Kidney capillary endothelial cell (primary cell): ENCODE measurements around the gene VEGFA.

Experiments used
- DNase-seq: peaks from one replicate; pipeline ENCODE4 v3.0.0-alpha.2; 2018; ENCODE audit warnings: low spot score

VEGFA gene

DNA sequence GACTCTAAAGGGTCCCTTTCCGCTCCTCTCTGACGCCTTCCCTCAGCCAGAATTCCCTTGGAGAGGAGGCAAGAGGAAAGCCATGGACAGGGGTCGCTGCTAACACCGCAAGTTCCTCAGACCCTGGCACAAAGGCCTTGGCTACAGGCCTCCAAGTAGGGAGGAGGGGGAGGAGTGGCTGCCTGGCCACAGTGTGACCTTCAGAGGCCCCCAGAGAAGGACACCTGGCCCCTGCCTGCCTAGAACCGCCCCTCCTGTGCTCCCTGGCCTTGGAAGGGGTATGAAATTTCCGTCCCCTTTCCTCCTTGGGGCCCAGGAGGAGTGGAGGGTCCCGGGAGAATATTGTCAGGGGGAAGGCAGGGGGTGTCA is 2.7 kb downstream of the VEGFA start:
- DNase-seq = no peak

GRCh38 chr6:43773050-43773979 is 3.3 kb downstream of the VEGFA start:
- DNase-seq = no peak

DNA sequence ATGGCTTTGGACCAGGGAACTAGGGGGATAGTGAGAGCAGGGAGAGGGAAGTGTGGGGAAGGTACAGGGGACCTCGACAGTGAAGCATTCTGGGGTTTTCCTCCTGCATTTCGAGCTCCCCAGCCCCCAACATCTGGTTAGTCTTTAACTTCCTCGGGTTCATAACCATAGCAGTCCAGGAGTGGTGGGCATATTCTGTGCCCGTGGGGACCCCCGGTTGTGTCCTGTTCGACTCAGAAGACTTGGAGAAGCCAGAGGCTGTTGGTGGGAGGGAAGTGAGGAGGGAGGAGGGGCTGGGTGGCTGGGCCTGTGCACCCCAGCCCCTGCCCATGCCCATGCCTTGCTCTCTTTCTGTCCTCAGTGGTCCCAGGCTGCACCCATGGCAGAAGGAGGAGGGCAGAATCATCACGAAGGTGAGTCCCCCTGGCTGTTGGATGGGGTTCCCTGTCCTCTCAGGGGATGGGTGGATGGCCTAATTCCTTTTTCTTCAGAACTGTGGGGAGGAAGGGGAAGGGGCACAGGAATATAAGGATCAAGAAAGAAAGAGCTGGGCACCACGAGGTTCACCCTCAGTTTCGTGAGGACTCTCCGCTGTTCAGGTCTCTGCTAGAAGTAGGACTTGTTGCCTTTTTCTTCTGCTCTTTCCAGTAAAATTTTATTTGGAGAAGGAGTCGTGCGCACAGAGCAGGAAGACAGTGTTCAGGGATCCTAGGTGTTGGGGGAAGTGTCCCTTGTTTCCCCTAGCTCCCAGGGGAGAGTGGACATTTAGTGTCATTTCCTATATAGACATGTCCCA is 4.2 kb downstream of the VEGFA start:
- no peak for DNase-seq

- peak; percentile 43 for DNase-seq
Observed at GRCh38 chr6:43774776-43775534, 4.9 kb downstream of the VEGFA start.

DNA sequence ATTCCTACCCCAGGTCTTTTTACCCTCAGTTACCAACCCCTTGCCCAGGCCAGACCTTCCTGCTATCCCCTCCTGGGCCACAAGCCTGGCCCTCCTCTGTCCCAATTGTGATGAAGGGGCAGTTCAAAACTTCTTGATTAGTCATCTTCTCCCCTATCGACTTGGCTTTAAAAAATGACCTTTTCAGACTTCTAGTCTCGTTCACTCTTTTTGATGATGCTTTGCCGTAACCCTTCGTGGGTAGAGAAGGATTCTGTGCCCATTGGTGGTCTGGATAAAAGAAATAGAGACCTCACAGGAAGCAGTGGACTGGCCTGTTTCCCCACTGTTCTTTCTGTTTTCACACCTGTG is 5.5 kb downstream of the VEGFA start:
- DNase-seq = no peak

GRCh38 chr6:43776115-43776798 is 6.2 kb downstream of the VEGFA start:
- DNase-seq = no peak

- DNase-seq = no peak
Observed at GRCh38 chr6:43776799-43777776, 7.1 kb downstream of the VEGFA start.

GRCh38 chr6:43778131-43778855 is 8.3 kb downstream of the VEGFA start:
- DNase-seq = no peak

DNA sequence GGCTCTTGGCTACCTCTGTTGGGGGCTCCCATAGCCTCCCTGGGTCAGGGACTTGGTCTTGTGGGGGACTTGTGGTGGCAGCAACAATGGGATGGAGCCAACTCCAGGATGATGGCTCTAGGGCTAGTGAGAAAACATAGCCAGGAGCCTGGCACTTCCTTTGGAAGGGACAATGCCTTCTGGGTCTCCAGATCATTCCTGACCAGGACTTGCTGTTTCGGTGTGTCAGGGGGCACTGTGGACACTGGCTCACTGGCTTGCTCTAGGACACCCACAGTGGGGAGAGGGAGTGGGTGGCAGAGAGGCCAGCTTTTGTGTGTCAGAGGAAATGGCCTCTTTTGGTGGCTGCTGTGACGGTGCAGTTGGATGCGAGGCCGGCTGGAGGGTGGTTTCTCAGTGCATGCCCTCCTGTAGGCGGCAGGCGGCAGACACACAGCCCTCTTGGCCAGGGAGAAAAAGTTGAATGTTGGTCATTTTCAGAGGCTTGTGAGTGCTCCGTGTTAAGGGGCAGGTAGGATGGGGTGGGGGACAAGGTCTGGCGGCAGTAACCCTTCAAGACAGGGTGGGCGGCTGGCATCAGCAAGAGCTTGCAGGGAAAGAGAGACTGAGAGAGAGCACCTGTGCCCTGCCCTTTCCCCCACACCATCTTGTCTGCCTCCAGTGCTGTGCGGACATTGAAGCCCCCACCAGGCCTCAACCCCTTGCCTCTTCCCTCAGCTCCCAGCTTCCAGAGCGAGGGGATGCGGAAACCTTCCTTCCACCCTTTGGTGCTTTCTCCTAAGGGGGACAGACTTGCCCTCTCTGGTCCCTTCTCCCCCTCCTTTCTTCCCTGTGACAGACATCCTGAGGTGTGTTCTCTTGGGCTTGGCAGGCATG is 9.2 kb downstream of the VEGFA start:
- DNase-seq = no peak

DNA sequence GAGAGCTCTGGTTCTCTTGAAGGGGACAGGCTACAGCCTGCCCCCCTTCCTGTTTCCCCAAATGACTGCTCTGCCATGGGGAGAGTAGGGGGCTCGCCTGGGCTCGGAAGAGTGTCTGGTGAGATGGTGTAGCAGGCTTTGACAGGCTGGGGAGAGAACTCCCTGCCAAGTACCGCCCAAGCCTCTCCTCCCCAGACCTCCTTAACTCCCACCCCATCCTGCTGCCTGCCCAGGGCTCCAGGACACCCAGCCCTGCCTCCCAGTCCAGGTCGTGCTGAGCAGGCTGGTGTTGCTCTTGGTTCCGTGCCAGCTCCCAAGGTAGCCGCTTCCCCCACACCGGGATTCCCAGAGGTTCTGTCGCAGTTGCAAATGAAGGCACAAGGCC is 9.8 kb downstream of the VEGFA start:
- no peak for DNase-seq

- no peak for DNase-seq
Observed at GRCh38 chr6:43780293-43780692, 10.3 kb downstream of the VEGFA start.

GRCh38 chr6:43780941-43781928 is 11.2 kb downstream of the VEGFA start:
- DNase-seq = no peak

GRCh38 chr6:43781941-43782704 is 12.1 kb downstream of the VEGFA start:
- no peak for DNase-seq

- DNase-seq = no peak
Observed at GRCh38 chr6:43782764-43783513, 12.9 kb downstream of the VEGFA start.

DNA sequence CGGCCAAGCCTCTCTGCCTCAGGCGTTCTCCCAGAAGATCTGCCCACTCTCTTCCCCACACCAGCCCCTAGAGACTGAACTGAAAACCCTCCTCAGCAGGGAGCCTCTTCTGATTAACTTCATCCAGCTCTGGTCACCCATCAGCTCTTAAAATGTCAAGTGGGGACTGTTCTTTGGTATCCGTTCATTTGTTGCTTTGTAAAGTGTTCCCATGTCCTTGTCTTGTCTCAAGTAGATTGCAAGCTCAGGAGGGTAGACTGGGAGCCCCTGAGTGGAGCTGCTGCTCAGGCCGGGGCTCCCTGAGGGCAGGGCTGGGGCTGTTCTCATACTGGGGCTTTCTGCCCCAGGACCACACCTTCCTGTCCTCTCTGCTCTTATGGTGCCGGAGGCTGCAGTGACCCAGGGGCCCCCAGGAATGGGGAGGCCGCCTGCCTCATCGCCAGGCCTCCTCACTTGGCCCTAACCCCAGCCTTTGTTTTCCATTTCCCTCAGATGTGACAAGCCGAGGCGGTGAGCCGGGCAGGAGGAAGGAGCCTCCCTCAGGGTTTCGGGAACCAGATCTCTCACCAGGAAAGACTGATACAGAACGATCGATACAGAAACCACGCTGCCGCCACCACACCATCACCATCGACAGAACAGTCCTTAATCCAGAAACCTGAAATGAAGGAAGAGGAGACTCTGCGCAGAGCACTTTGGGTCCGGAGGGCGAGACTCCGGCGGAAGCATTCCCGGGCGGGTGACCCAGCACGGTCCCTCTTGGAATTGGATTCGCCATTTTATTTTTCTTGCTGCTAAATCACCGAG is 14.2 kb downstream of the VEGFA start:
- DNase-seq = no peak
